WERI-Rb-1 (cell line): ENCODE measurements around the gene RBBP5.

Experiments
- DNase-seq: peaks from one replicate; pipeline ENCODE4 v3.0.0-alpha.2; 2020
- H3K27ac ChIP-seq: fragments of 250-450 bp; sonication (Bioruptor Pico); 2 replicates; pipeline ENCODE4 v1.5.1; 2020; ENCODE audit warnings: mild to moderate bottlenecking, moderate library complexity
- H3K27me3 ChIP-seq: fragments of 250-450 bp; sonication (Bioruptor Pico); 2 replicates; pipeline ENCODE4 v1.5.1; 2021; ENCODE audit warnings: mild to moderate bottlenecking, low read depth, moderate library complexity; ENCODE audit not compliant: insufficient read depth, severe bottlenecking
- H3K36me3 ChIP-seq: fragments of 250-450 bp; sonication (Bioruptor Pico); 2 replicates; pipeline ENCODE4 v1.5.1; 2020; ENCODE audit warnings: mild to moderate bottlenecking, moderate library complexity
- H3K4me3 ChIP-seq: 2 replicates; pipeline ENCODE4 v1.5.1; 2011; ENCODE audit warnings: low read depth, mild to moderate bottlenecking, control low read depth, low read length
- H3K9me3 ChIP-seq: fragments of 250-450 bp; sonication (Bioruptor Pico); 2 replicates; pipeline ENCODE4 v1.5.1; 2021; ENCODE audit warnings: mild to moderate bottlenecking, moderate library complexity; ENCODE audit not compliant: severe bottlenecking
- TF ChIP-seq, protein P1 (sequence below): IDR thresholded peaks from 2 replicates; pipeline ENCODE4 v1.5.1; 2011; ENCODE audit warnings: low read depth, mild to moderate bottlenecking, control low read depth, inconsistent platforms, low read length

RBBP5 gene

DNA sequence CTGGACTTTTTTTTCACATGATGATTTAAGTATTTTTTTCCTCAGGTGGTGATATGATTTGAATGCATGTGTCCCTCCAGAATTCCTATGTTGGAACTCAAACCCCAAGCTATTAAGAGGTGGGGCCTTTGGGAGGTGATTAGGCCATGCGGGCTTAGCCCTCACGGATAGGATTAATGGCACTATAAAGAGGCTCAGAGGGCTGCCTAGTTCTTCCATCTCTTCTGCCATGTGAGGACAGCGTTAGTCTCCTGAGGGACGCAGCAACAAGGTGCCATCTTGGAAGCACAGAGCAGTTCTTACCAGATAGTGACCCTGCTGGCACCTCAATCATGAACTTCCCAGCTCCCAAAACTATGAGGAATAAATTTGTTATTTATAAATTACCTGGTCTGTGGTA lies 18.3 kb upstream of the RBBP5 start:
- H3K36me3 ChIP-seq = no peaks in the 10 kb centered on the region
- TF ChIP-seq, protein P1, sequence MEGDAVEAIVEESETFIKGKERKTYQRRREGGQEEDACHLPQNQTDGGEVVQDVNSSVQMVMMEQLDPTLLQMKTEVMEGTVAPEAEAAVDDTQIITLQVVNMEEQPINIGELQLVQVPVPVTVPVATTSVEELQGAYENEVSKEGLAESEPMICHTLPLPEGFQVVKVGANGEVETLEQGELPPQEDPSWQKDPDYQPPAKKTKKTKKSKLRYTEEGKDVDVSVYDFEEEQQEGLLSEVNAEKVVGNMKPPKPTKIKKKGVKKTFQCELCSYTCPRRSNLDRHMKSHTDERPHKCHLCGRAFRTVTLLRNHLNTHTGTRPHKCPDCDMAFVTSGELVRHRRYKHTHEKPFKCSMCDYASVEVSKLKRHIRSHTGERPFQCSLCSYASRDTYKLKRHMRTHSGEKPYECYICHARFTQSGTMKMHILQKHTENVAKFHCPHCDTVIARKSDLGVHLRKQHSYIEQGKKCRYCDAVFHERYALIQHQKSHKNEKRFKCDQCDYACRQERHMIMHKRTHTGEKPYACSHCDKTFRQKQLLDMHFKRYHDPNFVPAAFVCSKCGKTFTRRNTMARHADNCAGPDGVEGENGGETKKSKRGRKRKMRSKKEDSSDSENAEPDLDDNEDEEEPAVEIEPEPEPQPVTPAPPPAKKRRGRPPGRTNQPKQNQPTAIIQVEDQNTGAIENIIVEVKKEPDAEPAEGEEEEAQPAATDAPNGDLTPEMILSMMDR = no peak
- DNase-seq = peak; percentile 95
- H3K27me3 ChIP-seq = no peaks in the 10 kb centered on the region
- no peak overlapping the region for H3K4me3 ChIP-seq
- peak overlapping the region; percentile 61 for H3K27ac ChIP-seq
- peaks cover 3% of the 10 kb centered on the region for H3K9me3 ChIP-seq

DNA sequence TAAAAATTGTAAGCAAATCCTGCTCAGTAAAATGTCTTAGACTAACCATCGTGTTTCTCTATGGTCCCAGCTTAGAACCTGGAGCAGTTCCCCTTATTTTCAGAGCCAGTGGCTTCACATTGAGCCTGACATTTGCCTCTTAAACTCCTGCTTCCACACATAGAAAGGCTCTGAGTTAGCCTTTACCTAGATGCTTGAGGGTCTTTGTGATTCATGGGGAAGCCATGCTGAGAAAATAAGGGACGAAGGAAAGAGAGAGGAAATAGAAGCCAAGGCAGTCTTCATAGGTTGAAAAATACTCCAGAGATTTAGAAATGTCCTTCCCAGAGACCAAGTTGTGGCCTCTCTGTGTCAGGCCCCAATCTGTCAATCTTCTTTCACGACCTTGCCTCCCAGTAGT lies 16.1 kb upstream of the RBBP5 start:
- Histone ChIP-seq H3K27me3 (no peaks in the 10 kb centered on the region), H3K9me3 (peaks cover 3% of the 10 kb centered on the region), H3K4me3 (no peak overlapping the region), H3K36me3 (no peaks in the 10 kb centered on the region), H3K27ac (no peak overlapping the region)
- DNase-seq = no peak
- TF ChIP-seq, protein P1 = no peak

DNA sequence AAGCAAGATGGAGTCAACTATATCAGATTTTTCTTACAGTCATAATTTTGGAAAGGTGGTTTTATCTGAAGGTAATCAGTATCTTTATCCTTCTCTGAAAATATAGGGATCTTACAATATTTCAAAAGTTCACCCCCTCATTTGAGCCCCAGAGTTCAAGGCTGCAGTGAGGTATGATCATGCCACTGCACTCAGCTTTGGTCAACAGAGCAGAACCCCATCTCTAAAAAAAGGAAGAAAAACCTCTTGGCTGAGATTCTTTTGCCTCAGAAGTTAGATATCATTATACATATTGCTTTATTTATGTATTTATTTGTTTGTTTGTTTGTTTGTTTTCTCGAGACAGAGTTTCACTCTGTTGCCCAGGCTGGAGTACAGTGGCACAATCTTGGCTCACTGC lies 11.5 kb upstream of the RBBP5 start:
- DNase-seq = no peak
- Histone ChIP-seq H3K4me3 (no peak overlapping the region), H3K9me3 (no peaks in the 10 kb centered on the region), H3K36me3 (no peaks in the 10 kb centered on the region), H3K27ac (no peak overlapping the region), H3K27me3 (no peaks in the 10 kb centered on the region)
- TF ChIP-seq, protein P1 = no peak

DNA sequence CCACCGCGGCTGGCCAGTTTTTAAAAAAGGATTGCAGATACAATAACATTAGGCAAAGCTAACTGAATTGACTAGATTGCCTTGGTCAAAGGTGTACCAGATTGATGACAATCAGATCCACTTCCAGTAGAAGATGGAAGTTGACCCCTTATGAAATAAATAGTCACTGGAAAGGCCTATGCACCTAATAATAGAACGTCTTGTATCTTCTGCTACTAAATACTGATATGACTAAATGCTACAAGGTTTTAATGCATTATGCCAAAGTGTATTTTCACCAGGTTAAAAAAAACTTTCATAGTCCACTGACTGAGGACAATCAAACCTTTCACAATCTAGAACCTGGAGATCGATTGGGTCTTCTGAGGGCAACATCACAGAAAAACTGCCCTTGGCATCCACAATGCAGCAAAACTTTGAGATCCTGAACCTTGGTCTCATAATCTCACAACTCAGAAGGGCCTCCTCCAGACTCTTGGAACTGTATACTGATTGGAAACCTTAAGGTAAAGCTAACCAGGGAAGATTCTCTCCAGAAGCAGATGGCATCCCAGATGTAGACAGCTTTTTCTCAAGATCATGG lies 7.8 kb upstream of the RBBP5 start:
- Histone ChIP-seq H3K36me3 (no peaks in the 10 kb centered on the region), H3K27me3 (no peaks in the 10 kb centered on the region), H3K9me3 (no peaks in the 10 kb centered on the region), H3K4me3 (no peak overlapping the region), H3K27ac (no peak overlapping the region)
- TF ChIP-seq, protein P1 = no peak
- no peak for DNase-seq

DNA sequence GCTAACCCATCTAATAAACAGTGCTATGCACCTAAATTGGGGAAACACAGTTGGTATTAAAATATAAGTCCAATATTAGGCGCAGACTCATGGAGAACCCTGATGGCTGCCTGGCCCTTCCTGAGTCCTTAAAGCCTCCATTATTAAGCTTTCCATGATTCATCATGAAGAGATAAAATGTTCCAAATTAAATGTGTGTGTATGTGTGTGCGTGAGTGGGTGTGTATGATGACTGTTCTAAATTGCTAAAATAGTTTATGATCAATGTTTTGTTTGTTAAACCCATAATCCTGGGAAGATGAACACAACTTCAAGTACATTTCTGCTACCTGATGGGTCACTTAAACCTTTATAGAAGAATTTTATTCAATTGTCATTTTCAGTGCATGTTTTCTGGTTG lies 6.3 kb upstream of the RBBP5 start:
- DNase-seq = no peak
- Histone ChIP-seq H3K4me3 (no peak overlapping the region), H3K36me3 (no peaks in the 10 kb centered on the region), H3K27me3 (no peaks in the 10 kb centered on the region), H3K9me3 (no peaks in the 10 kb centered on the region), H3K27ac (no peak overlapping the region)
- TF ChIP-seq, protein P1 = no peak

DNA sequence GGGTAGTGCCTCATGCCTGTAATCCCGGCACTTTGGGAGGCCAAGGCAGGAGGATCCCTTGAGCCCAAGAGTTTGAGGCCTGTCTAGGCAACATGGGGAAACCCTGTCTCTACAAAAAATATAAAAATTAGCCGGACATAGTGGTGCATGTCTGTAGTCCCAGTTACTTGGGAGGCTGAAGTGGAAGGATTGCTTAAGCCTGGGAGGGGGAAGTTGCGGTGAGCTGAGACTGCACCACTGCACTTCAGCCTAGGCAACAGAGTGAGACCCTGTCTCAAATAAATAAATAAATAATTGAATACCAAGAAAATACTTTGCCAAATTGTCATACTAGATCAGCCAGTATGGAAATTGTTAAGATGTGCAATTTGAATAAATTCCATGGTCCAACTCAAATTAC lies 5.9 kb upstream of the RBBP5 start:
- Histone ChIP-seq H3K9me3 (no peaks in the 10 kb centered on the region), H3K27me3 (no peaks in the 10 kb centered on the region), H3K4me3 (no peak overlapping the region), H3K27ac (no peak overlapping the region), H3K36me3 (no peaks in the 10 kb centered on the region)
- no peak for DNase-seq
- TF ChIP-seq, protein P1 = no peak
